Activated naive CD4-positive, alpha-beta T cell treated with anti-CD3 and anti-CD28 coated beads, Interleukin-2, amount 10 ng/mL, durations not matched to agents 7 days and 5 days (primary cell): ENCODE measurements around the gene S100A1.

ENCODE experiments used
- CTCF ChIA-PET: fragments of 350-600 bp; sonication (Branson Sonifier 250); formaldehyde crosslinking; loops from one replicate; lab custom pipeline; 2021; ENCODE audit warnings: antibody characterized with exemption; lab: Charles Lee
- DNase-seq: peaks from one replicate; pipeline ENCODE4 v3.0.0-alpha.2; 2020
- H3K27ac Mint-ChIP-seq: one replicate; pipeline ENCODE4 v1.8.0; 2021; ENCODE audit warnings: mild to moderate bottlenecking, moderate library complexity, mixed read lengths
- H3K27me3 Mint-ChIP-seq: one replicate; pipeline ENCODE4 v1.8.0; 2021; ENCODE audit warnings: mild to moderate bottlenecking, mixed read lengths
- H3K36me3 Mint-ChIP-seq: one replicate; pipeline ENCODE4 v1.8.0; 2021; ENCODE audit warnings: mixed read lengths
- H3K4me1 Mint-ChIP-seq: one replicate; pipeline ENCODE4 v1.8.0; 2021; ENCODE audit warnings: mixed read lengths
- H3K4me3 Mint-ChIP-seq: one replicate; pipeline ENCODE4 v1.8.0; 2021; ENCODE audit warnings: mild to moderate bottlenecking, moderate library complexity, mixed read lengths
- H3K9me3 Mint-ChIP-seq: one replicate; pipeline ENCODE4 v1.8.0; 2021; ENCODE audit warnings: mixed read lengths

Gene S100A1

GRCh38 chr1:153598309-153599172 lies 29.7 kb upstream of the S100A1 start:
- DNase-seq: peak; percentile 37
- Mint-ChIP-seq H3K27me3 (no peaks in the 10 kb centered on the region), H3K9me3 (no peaks in the 10 kb centered on the region), H3K4me1 (peaks cover 19% of the 10 kb centered on the region), H3K4me3 (no peak overlapping the region), H3K27ac (no peak overlapping the region), H3K36me3 (no peaks in the 10 kb centered on the region)
- CTCF ChIA-PET: interaction anchor here (0.6 to 2.4 kb wide), 4 partner anchors 17 to 88 kb away, joined by 3 to 8 read pairs (median 6); partner anchors contain the start of gene S100A14

- H3K4me3 Mint-ChIP-seq: no peak overlapping the region
- peaks cover 19% of the 10 kb centered on the region for H3K4me1 Mint-ChIP-seq
- DNase-seq: no peak
- no peaks in the 10 kb centered on the region for H3K9me3 Mint-ChIP-seq
- H3K36me3 Mint-ChIP-seq: no peaks in the 10 kb centered on the region
- H3K27ac Mint-ChIP-seq: no peak overlapping the region
- H3K27me3 Mint-ChIP-seq: no peaks in the 10 kb centered on the region
- CTCF ChIA-PET: interaction anchor here (2.4 kb wide), 1 partner anchor 27 kb away, joined by 8 read pairs; no protein-coding TSS in a partner anchor
Measured at GRCh38 chr1:153599847-153600246, 28.4 kb upstream of the S100A1 start.

GRCh38 chr1:153602749-153603148 lies 25.5 kb upstream of the S100A1 start:
- Mint-ChIP-seq H3K36me3 (no peaks in the 10 kb centered on the region), H3K27me3 (peaks cover 4% of the 10 kb centered on the region), H3K9me3 (no peaks in the 10 kb centered on the region), H3K4me3 (no peak overlapping the region), H3K4me1 (peaks cover 17% of the 10 kb centered on the region), H3K27ac (no peak overlapping the region)
- DNase-seq: no peak
- CTCF ChIA-PET: no interaction called here

GRCh38 chr1:153606194-153606593 lies 22.0 kb upstream of the S100A1 start:
- CTCF ChIA-PET: interaction anchor here (1.0 kb wide), 1 partner anchor 73 kb away, joined by 3 read pairs; no protein-coding TSS in a partner anchor
- Mint-ChIP-seq H3K9me3 (no peaks in the 10 kb centered on the region), H3K27ac (no peak overlapping the region), H3K27me3 (peaks cover 19% of the 10 kb centered on the region), H3K4me3 (no peak overlapping the region), H3K36me3 (no peaks in the 10 kb centered on the region), H3K4me1 (peaks cover 7% of the 10 kb centered on the region)
- no peak for DNase-seq

GRCh38 chr1:153607381-153607780 lies 20.9 kb upstream of the S100A1 start:
- Mint-ChIP-seq H3K36me3 (no peaks in the 10 kb centered on the region), H3K4me1 (peaks cover 3% of the 10 kb centered on the region), H3K9me3 (no peaks in the 10 kb centered on the region), H3K27me3 (peaks cover 25% of the 10 kb centered on the region), H3K27ac (no peak overlapping the region), H3K4me3 (no peak overlapping the region)
- CTCF ChIA-PET: interaction anchor here (1.0 to 2.0 kb wide), 2 partner anchors 74 to 97 kb away, joined by 3 to 4 read pairs; no protein-coding TSS in a partner anchor
- no peak for DNase-seq

- peaks cover 27% of the 10 kb centered on the region for H3K27me3 Mint-ChIP-seq
- no peaks in the 10 kb centered on the region for H3K9me3 Mint-ChIP-seq
- no peaks in the 10 kb centered on the region for H3K4me1 Mint-ChIP-seq
- CTCF ChIA-PET: interaction anchor here (1.0 to 2.0 kb wide), 2 partner anchors 36 to 98 kb away, joined by 3 to 4 read pairs; no protein-coding TSS in a partner anchor
- DNase-seq: no peak
- H3K27ac Mint-ChIP-seq: no peak overlapping the region
- no peak overlapping the region for H3K4me3 Mint-ChIP-seq
- no peaks in the 10 kb centered on the region for H3K36me3 Mint-ChIP-seq
Measured at GRCh38 chr1:153608089-153608682, 20.0 kb upstream of the S100A1 start.

- Mint-ChIP-seq H3K4me1 (no peaks in the 10 kb centered on the region), H3K36me3 (no peaks in the 10 kb centered on the region), H3K27me3 (peaks cover 30% of the 10 kb centered on the region), H3K4me3 (no peak overlapping the region), H3K9me3 (no peaks in the 10 kb centered on the region), H3K27ac (no peak overlapping the region)
- no peak for DNase-seq
- CTCF ChIA-PET: interaction anchor here (1.0 kb wide), 1 partner anchor 37 kb away, joined by 3 read pairs; no protein-coding TSS in a partner anchor
Measured at GRCh38 chr1:153608742-153609584, 19.3 kb upstream of the S100A1 start.

- CTCF ChIA-PET: no interaction called here
- H3K27me3 Mint-ChIP-seq: peaks cover 30% of the 10 kb centered on the region
- no peaks in the 10 kb centered on the region for H3K9me3 Mint-ChIP-seq
- H3K27ac Mint-ChIP-seq: no peak overlapping the region
- H3K36me3 Mint-ChIP-seq: no peaks in the 10 kb centered on the region
- H3K4me1 Mint-ChIP-seq: no peaks in the 10 kb centered on the region
- no peak for DNase-seq
- H3K4me3 Mint-ChIP-seq: no peak overlapping the region
Measured at GRCh38 chr1:153609585-153609907, 18.7 kb upstream of the S100A1 start.

GRCh38 chr1:153610334-153610733 lies 17.9 kb upstream of the S100A1 start:
- H3K36me3 Mint-ChIP-seq: no peaks in the 10 kb centered on the region

GRCh38 chr1:153610811-153611301 lies 17.4 kb upstream of the S100A1 start:
- DNase-seq: no peak
- Mint-ChIP-seq H3K36me3 (no peaks in the 10 kb centered on the region), H3K4me1 (no peaks in the 10 kb centered on the region), H3K27me3 (peaks cover 32% of the 10 kb centered on the region), H3K9me3 (no peaks in the 10 kb centered on the region), H3K27ac (no peak overlapping the region), H3K4me3 (no peak overlapping the region)
- CTCF ChIA-PET: interaction anchor here (1.0 kb wide), 1 partner anchor 11 kb away, joined by 3 read pairs; no protein-coding TSS in a partner anchor

More at GRCh38 chr1:153610334-153610733, 17.9 kb upstream of the S100A1 start:
- CTCF ChIA-PET: interaction anchor here (1.0 kb wide), 1 partner anchor 12 kb away, joined by 3 read pairs; no protein-coding TSS in a partner anchor
- no peak for DNase-seq
- Mint-ChIP-seq H3K4me3 (no peak overlapping the region), H3K27ac (no peak overlapping the region), H3K27me3 (peaks cover 30% of the 10 kb centered on the region), H3K4me1 (no peaks in the 10 kb centered on the region), H3K9me3 (no peaks in the 10 kb centered on the region)

GRCh38 chr1:153611356-153611755 lies 16.9 kb upstream of the S100A1 start:
- H3K27me3 Mint-ChIP-seq: peaks cover 34% of the 10 kb centered on the region
- DNase-seq: no peak
- H3K4me3 Mint-ChIP-seq: no peak overlapping the region
- H3K27ac Mint-ChIP-seq: no peak overlapping the region
- CTCF ChIA-PET: interaction anchor here (0.6 to 1.5 kb wide), 3 partner anchors 11 to 100 kb away, joined by 3 read pairs; partner anchors contain the start of gene S100A13
- H3K4me1 Mint-ChIP-seq: no peaks in the 10 kb centered on the region
- no peaks in the 10 kb centered on the region for H3K36me3 Mint-ChIP-seq
- H3K9me3 Mint-ChIP-seq: no peaks in the 10 kb centered on the region

- no peak for DNase-seq
- Mint-ChIP-seq H3K4me1 (no peaks in the 10 kb centered on the region), H3K36me3 (no peaks in the 10 kb centered on the region), H3K4me3 (no peak overlapping the region), H3K27ac (no peak overlapping the region), H3K27me3 (peaks cover 30% of the 10 kb centered on the region), H3K9me3 (no peaks in the 10 kb centered on the region)
- CTCF ChIA-PET: interaction anchor here (0.6 to 1.5 kb wide), 2 partner anchors 15 to 101 kb away, joined by 3 read pairs; partner anchors contain the start of gene S100A13
Measured at GRCh38 chr1:153612111-153612754, 16.0 kb upstream of the S100A1 start.

- H3K9me3 Mint-ChIP-seq: no peaks in the 10 kb centered on the region
- H3K4me1 Mint-ChIP-seq: peaks cover 3% of the 10 kb centered on the region
- H3K36me3 Mint-ChIP-seq: no peaks in the 10 kb centered on the region
- DNase-seq: no peak
- H3K27me3 Mint-ChIP-seq: peaks cover 30% of the 10 kb centered on the region
- CTCF ChIA-PET: interaction anchor here (1.5 to 1.9 kb wide), 2 partner anchors 15 to 40 kb away, joined by 3 to 5 read pairs; partner anchors contain the start of gene S100A13
- H3K4me3 Mint-ChIP-seq: no peak within 1 kb of the TSS
- no peak within 1 kb of the TSS for H3K27ac Mint-ChIP-seq
Measured at GRCh38 chr1:153612755-153613331, 15.4 kb upstream of the S100A1 start, which contains the start of gene S100A16. S100A16 (minus strand) TSS chr1:153613137; CDS start chr1:153608151, 4,986 bp downstream.
